ENCODE results near the gene CD226. TPM values are rescaled to one million over a fixed set of nuclear protein-coding genes. Genes with fewer than 3 reads are reported as not detected.
"Not testable (repeated sequence)": the region's sequence is repeated elsewhere in the genome, so short reads cannot be mapped to it uniquely, and the experiment has no call there.

The CD226 gene
- total and polyA plus RNA-seq, 2 experiments from 2014 or later = 0.05 to 2.1 TPM

DNA sequence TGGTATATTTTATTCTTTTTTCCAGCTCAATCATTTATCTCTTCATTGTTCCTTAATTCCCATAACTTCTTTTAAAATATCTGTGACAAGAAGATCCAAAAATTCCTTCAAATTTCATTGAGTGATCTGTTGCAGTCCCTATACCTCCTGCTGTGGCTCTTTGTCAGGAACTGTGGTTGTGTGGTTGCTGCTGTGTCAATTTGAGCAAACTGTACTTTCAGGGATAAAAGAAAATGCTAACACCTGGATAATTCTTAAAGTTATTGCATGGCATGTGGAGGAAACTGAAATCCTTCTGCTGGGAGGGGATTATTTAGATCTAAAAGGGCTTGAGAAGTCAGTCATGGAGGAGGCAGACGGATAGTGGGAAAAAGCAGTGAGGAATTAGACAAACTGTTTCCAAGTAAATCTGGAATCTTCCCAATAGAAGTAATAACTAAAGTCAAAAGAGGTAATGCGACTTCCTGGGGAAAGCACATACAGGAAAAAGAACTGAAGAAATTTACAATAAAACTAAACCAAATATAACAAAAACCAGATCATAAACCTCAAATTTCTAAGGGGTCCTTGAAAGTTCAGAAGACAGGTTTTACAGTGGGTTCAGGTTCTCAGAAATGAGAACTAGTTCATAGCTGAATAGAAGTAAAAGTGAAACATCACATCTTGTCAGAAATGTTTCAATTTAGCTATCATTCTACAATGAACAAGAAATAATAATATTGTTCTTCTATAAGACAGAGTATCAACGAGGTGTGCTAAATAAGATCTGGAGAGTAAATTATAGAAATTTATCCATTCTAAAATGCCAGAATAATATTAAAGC lies 33.5 kb upstream of the CD226 start:
- no peaks in the 10 kb centered on the region for H3K9me3 ChIP-seq (ENCODE audit: low read depth)
- H3K27me3 ChIP-seq (replicated peaks; ENCODE audit: insufficient read depth) = no peaks in the 10 kb centered on the region
- H3K4me2 ChIP-seq (ENCODE audit: unreplicated experiment) = no peak overlapping the region
- H3K27ac ChIP-seq = no peak overlapping the region
- no peaks in the 10 kb centered on the region for H3F3A ChIP-seq (ENCODE audit: insufficient read depth)
- DNase-seq = no peak
- in situ Hi-C loops (cut with MboI) = no loop called here
- H2AFZ ChIP-seq = no peak overlapping the region
- no peak for TF ChIP-seq EZH2 (IDR thresholded peaks at IDR 0.05; ENCODE audit: insufficient read depth, poor library complexity, severe bottlenecking)
- no peak for TF ChIP-seq EZH2phosphoT487 (IDR thresholded peaks at IDR 0.05; ENCODE audit: insufficient read depth, low read depth)
- H3K4me1 ChIP-seq (ENCODE audit: insufficient read depth) = no peaks in the 10 kb centered on the region
- H3K4me3 ChIP-seq = no peak overlapping the region
- H3K9ac ChIP-seq = no peak overlapping the region
- H4K20me1 ChIP-seq (ENCODE audit: insufficient read depth) = no peaks in the 10 kb centered on the region
- WGBS, 2 experiments (ENCODE audit: low coverage in 1 of 2, low lambda C conversion rate in 2 of 2, missing lambda C conversion rate in 2 of 2) = 71 to 85% methylated on average over 3 of the region's 3 CpGs
- H3K9me2 ChIP-seq (ENCODE audit: insufficient read depth) = no peaks in the 10 kb centered on the region
- 0 out of 2 replicates have a peak, but pooled peaks cover 22% of the 10 kb centered on the region for H3K36me3 ChIP-seq (ENCODE audit: low read depth)
- no peaks in the 10 kb centered on the region for H3K79me2 ChIP-seq (ENCODE audit: insufficient read depth)

DNA sequence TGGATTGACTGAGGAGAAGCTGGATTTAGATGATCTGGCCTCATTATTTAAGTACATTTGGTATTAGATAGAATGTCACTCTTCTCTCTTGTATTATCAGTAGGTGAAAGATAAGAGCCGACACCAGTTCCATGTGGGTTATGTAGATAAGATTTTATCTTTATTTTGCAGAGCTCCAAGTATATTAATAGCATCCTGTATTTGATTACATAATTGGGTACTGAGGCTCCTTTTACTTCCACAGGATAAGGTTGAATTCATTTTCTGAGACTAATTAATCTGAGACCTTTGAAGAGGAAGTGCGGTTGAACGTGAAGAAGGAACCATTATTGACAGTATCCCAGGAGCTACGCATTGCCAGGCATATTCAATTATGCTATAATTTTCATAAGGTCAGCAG lies 32.8 kb upstream of the CD226 start:
- no peak for TF ChIP-seq EZH2phosphoT487 (IDR thresholded peaks at IDR 0.05; ENCODE audit: insufficient read depth, low read depth)
- TF ChIP-seq EZH2 (IDR thresholded peaks at IDR 0.05; ENCODE audit: insufficient read depth, poor library complexity, severe bottlenecking) = no peak
- no peaks in the 10 kb centered on the region for H3K9me3 ChIP-seq (ENCODE audit: low read depth)
- WGBS, 2 experiments (ENCODE audit: low coverage in 1 of 2, low lambda C conversion rate in 2 of 2, missing lambda C conversion rate in 2 of 2) = 83 to 87% methylated on average over 4 of the region's 4 CpGs
- no peaks in the 10 kb centered on the region for H3K27me3 ChIP-seq (replicated peaks; ENCODE audit: insufficient read depth)
- H3K79me2 ChIP-seq (ENCODE audit: insufficient read depth) = no peaks in the 10 kb centered on the region
- H3K4me2 ChIP-seq (ENCODE audit: unreplicated experiment) = no peak overlapping the region
- no peak overlapping the region for H3K4me3 ChIP-seq
- no peak overlapping the region for H3K27ac ChIP-seq
- H3F3A ChIP-seq (ENCODE audit: insufficient read depth) = no peaks in the 10 kb centered on the region
- H4K20me1 ChIP-seq (ENCODE audit: insufficient read depth) = no peaks in the 10 kb centered on the region
- H3K36me3 ChIP-seq (ENCODE audit: low read depth) = 0 out of 2 replicates have a peak, but pooled peaks cover 22% of the 10 kb centered on the region
- no peak overlapping the region for H2AFZ ChIP-seq
- DNase-seq = no peak
- no peak overlapping the region for H3K9ac ChIP-seq
- no peaks in the 10 kb centered on the region for H3K4me1 ChIP-seq (ENCODE audit: insufficient read depth)
- in situ Hi-C loops (cut with MboI) = no loop called here
- no peaks in the 10 kb centered on the region for H3K9me2 ChIP-seq (ENCODE audit: insufficient read depth)

DNA sequence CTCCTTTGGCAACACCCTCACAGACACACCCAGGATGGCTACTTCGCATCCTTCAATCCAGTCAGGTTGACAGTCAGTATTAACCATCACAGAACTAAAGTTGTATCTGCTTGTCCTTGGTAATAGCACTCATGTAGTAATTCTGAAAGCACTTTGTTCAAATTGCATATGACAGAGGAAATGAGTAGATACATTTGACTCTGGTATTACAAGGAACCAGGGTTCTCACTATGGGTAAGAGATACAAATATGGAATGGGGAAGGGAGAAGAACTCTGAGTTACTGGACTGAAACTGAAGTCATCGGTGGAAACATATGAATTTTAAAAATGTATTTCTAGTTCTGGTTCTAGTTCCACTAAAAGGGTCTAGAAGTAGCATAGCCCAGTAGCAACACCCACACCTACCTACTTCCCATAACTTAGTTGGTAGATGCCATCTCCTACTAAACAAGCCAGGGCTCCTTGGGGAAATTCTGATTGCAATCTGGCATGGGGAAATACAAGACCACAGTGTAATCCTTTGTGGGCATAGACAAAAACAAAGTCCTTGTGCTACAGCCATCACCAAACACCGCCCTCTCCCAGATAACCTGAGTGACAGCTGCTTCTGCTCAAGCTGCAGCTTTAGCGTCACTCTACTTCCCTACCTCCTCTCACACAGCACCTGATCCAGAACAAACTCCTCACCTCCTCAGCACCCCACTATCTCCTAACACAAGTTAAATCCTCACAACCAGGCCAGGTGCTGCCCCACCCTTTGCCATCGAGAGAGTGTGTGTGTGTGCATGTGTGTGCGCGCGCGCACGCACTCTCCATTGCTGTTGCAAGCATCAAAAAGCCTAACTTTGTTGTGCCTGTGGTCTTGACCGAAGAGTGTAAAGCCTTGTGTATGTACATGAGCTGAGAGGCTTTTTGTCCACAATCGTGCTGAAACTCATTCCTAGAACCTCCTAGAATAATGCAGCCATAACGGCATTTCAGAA lies 31.4 kb upstream of the CD226 start:
- no peak for DNase-seq
- Histone ChIP-seq H3K9ac (no peak overlapping the region), H3K9me3 (ENCODE audit: low read depth) (no peaks in the 10 kb centered on the region), H3K9me2 (ENCODE audit: insufficient read depth) (no peaks in the 10 kb centered on the region), H3K4me1 (ENCODE audit: insufficient read depth) (no peaks in the 10 kb centered on the region), H3F3A (ENCODE audit: insufficient read depth) (no peaks in the 10 kb centered on the region), H3K4me2 (ENCODE audit: unreplicated experiment) (no peak overlapping the region), H3K79me2 (ENCODE audit: insufficient read depth) (no peaks in the 10 kb centered on the region), H3K4me3 (no peak overlapping the region), H2AFZ (no peak overlapping the region), H4K20me1 (ENCODE audit: insufficient read depth) (no peaks in the 10 kb centered on the region), H3K27me3 (replicated peaks; ENCODE audit: insufficient read depth) (no peaks in the 10 kb centered on the region), H3K36me3 (ENCODE audit: low read depth) (0 out of 2 replicates have a peak, but pooled peaks cover 22% of the 10 kb centered on the region), H3K27ac (no peak overlapping the region)
- WGBS, 2 experiments (ENCODE audit: low coverage in 1 of 2, low lambda C conversion rate in 2 of 2, missing lambda C conversion rate in 2 of 2) = 85 to 86% methylated on average over 13 of the region's 13 CpGs
- in situ Hi-C loops (cut with MboI) = no loop called here
- TF ChIP-seq EZH2 (IDR thresholded peaks at IDR 0.05; ENCODE audit: insufficient read depth, poor library complexity, severe bottlenecking) (no peak), EZH2phosphoT487 (IDR thresholded peaks at IDR 0.05; ENCODE audit: insufficient read depth, low read depth) (no peak)

DNA sequence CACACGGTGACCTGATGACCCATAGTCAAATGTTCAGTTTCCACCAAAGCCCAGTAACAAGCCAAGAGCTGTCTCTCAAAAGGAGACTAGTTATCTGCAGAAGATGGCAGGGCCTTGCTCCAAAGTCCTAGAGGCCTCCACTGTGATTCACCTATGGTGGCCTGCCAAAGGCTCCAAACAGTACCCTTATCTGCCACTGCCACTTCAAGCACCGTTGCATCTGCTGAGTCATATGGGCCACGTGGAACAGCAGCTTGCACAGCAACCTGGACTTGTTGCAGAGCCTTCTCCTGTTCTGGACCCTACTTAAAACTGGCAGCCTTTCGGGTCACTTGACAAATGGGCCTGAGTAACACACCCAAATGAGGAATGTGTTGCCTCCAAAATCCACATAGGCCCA lies 27.6 kb upstream of the CD226 start:
- H3K9me2 ChIP-seq (ENCODE audit: insufficient read depth); H2AFZ ChIP-seq; H3K4me3 ChIP-seq; H3K79me2 ChIP-seq (ENCODE audit: insufficient read depth); H3K4me2 ChIP-seq (ENCODE audit: unreplicated experiment); H3K9me3 ChIP-seq (ENCODE audit: low read depth); H3K9ac ChIP-seq; in situ Hi-C loops (cut with MboI); H4K20me1 ChIP-seq (ENCODE audit: insufficient read depth); H3K27me3 ChIP-seq (replicated peaks; ENCODE audit: insufficient read depth); H3F3A ChIP-seq (ENCODE audit: insufficient read depth); H3K4me1 ChIP-seq (ENCODE audit: insufficient read depth); DNase-seq; H3K27ac ChIP-seq: not testable (repeated sequence)
- 89 to 97% methylated on average over 4 of the region's 4 CpGs for WGBS, 2 experiments (ENCODE audit: low coverage in 1 of 2, low lambda C conversion rate in 2 of 2, missing lambda C conversion rate in 2 of 2)
- 0 out of 2 replicates have a peak, but pooled peaks cover 21% of the 10 kb centered on the region for H3K36me3 ChIP-seq (ENCODE audit: low read depth)

All from GM23248 (cell line).